ENCODE data around the gene AUTS2.

The AUTS2 gene

DNA sequence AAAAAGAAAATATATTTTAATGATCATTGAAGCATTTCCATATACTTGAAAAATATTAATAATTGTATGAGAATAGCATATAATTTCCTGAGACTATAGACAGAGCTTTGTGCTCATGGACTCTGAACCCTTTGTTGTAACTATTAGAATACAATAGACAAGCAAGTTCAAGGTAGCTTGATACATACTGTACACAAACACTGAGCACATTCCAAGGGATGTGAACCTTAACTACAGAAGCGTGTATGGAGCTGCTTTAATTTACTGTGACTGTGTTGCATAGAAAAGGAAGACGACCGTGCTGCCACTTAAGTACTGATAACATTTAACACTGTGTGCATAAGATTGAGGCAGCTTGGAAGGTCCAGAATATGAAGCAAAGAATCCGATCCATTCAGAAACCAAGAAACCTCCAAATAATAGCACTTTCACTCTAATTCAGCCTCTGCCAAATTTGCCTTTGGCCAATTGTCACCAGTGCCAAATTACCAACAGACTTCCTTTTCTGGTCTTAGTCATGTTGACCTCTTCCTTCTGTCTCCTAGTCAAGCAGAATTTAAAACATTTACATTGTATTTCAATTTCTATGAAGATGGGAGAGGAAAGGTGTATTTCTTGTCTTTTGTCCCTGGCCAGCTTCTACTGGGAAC is 967.6 kb downstream of the AUTS2 start:
- DNase-seq, result no peak

DNA sequence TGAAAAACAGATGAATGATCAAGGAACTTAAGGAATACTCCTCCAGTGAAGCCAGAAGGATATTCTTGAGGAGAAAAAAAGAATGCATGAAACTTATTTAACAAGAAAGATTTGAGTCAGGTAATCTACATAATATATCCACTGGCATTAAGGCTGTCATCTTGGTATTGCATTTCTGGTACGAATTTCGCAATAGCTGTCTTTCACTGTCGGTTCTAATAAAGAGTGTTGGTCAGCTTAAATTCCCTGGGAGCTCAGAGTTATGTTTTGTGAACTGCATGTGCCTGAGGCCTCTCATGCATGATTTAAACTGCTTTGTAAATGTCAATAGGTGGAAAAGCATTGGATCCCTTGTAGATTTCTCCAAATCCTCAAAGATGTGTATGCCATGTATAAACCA is 968.4 kb downstream of the AUTS2 start:
- no peak for DNase-seq

DNA sequence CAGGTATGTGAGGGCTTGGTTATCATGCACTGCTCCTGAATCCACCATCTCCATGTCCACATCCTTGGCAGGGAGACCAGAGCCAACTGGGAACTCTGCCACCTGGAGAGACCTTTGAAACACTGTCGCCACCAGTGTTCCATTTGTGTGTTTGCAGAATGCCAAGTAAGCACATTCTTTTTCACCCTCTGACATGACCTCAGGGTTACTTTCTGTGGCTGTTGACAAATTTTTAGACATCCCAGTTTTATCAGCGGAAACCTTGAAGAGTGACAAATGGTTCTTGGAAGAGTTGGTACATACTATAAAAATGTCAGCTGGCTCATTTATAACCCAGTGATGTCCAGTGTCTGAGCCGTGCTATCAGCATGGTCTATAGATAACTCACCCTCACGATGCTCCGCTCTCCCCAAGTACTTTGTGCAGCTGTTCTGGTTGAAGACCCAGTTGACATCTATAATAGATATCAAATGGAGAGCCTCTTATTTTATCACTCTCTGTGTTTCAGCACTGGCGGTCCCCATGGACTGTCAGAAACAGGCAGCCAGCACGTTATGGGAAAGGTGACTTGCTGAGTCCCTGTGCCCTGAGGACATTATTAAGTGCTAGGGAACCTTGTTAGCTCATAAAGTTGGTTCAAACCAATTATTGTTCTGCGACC is 970.5 kb downstream of the AUTS2 start:
- DNase-seq, result no peak

DNA sequence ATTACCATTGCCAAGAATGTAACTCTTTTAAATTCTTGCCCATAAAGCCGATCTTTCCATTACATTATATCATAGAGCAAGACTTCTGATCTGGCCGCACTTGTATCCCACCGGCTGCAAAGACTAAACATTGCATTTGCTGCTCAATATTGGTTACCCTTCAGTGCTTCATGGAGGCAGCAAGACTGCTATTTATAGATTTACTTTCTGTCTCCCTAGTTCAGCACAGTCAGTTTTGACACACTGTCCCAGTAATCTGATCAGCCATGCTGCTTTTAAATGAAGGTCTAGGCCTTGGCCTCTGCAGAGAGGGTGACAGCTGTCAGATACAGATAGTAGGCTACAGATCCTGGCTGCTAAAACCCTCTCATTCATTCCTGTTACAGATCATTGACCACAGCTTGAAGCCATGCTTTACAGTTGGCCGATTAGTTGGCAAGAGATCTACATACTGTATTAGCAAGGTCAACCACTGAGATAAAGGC is 971.1 kb downstream of the AUTS2 start:
- no peak for DNase-seq

DNA sequence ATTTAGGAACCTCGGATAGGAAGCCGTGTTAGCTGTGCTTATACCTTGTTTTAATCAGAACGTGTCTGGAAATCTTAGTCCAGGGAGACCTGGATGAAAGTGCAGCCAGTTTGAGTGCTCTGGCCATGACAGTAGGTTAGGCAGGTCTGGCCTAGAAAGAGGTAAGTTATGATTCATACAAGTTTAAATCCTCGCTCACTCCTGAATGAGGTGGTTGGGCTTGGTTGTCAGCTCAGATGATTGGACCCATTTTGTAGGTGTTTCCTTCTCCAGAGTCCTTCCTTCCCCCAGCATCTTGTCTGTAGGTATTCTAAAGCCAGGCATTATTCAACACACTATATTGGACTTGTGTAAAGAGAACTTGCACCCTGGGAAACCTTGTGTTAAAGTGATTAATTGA is 971.8 kb downstream of the AUTS2 start:
- no peak for DNase-seq

DNA sequence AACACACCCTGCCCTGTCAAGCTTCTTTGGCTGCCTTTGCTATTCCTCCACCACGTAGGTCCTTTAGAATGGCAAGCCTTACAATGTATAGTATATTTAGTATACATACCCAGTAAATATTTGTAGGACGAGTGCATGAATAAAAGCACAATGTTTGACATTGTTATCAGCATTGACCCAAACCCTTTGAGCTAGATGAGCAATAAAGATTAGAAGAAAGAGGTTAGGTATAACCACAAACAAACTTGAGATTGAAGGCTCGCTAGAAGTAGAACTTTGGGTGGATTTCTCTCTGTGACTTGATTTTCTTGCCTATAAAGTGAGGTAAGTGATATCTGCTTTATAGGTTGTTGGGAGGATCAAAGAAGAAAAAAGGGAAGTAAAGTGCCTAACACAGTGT is 972.7 kb downstream of the AUTS2 start:
- DNase-seq, result no peak

DNA sequence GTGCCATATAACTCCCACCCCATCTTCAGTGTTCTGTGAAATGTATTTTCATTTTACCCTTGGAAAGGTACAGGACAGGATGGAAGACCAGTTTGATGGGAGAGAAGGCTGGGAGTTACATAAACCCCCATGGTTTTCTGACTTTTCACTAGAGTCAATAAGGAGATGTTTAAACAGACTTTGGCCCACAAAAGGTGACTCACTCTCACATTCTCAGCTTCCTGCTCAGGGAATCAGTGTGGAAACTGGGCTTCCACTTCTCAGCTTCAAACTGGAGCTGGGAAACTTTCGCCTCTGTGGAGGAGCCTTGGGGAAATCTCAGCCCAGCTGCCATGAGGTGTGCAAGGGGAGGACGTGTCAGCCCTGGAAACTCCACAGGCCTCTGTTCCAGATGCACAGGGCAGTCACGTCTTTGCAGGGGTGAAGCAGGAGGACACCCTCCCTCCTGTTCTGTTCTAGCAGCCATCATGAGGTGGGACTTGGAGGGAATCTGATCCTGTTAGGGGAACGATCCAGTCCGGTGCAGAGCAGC is 973.2 kb downstream of the AUTS2 start:
- DNase-seq, result no peak

DNA sequence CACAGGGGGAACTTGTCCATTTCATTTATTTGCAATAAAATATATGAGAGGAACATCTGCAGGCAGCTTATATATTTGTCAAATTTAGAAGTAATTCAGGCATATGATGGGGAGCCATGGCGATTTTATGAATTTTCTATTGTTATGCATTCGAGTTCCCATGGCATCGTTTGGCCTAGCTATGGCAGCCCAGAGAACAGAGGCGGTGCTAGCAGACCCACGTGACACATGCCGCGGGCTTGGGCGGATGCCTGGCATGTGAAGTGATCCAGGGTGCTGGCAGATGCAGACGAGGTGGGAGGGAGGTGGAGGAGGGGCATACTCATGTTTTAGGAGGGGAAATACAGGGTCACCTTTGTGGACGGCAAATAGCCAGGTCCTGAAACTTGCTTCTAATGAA is 973.7 kb downstream of the AUTS2 start:
- DNase-seq, result no peak

DNA sequence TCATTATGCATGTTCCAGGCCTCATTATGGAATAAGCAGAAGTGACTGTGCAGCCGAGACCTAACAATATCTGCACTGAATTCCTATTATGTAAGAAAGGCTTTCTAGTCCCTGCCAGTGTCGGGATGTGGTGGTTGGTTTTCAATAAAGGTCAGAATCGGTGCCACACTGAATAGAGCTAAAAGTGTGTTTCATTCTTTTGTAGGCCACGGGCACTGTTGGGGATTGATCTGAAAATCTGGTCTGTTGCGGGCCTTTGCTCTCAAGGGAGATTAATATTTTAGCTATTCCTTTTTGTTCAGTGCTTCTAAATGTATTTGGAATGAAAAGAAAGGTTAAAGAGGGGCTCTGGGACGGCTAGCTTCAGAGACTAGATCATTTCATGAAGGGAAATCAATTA is 974.3 kb downstream of the AUTS2 start:
- no peak for DNase-seq

DNA sequence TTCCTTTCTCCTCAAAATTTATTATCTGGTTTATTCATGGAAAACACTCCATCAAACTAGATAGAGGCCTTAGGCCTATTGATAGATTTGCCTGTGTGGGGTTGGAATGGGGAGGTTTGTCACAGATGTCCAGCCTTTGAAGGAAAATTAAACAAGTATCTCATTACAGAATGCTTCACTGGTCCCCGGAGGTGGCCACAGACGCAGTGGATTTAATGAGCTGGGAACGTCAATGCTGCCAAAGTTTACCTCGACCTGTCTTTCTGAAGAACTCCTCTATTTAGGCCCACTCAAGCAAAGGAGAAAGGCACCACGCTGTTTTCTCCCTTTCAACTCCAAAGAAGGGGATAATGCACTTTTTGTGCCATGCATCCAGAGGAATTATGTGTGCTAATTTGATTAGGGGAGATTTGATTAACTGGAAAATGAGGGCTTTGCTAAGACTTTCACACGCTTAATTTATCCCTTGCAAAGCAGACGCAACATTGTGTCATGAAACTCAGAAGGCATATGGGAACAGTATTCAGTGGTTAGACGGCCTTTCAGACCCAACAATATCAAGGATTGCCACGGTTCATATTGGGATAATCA is 974.9 kb downstream of the AUTS2 start:
- no peak for DNase-seq

DNA sequence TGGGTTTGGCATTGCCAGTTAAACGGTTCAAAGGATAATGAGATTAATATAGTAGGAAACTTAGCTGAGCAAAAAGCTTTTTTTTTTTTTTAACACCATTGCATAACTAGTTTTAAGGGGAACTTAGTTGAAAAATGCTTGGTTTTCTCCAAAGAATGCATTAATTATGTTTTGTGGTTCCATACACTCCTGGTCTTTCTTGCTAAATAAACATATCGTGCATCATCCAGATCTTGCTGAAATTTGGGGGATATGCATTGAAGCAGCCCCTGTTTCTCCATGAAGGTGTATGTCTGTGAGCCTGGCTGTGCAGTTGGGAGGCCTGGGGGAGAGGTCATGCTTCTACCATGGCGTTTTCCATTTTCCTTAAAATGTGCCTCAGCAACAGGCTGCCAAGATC is 975.4 kb downstream of the AUTS2 start:
- DNase-seq, result no peak

DNA sequence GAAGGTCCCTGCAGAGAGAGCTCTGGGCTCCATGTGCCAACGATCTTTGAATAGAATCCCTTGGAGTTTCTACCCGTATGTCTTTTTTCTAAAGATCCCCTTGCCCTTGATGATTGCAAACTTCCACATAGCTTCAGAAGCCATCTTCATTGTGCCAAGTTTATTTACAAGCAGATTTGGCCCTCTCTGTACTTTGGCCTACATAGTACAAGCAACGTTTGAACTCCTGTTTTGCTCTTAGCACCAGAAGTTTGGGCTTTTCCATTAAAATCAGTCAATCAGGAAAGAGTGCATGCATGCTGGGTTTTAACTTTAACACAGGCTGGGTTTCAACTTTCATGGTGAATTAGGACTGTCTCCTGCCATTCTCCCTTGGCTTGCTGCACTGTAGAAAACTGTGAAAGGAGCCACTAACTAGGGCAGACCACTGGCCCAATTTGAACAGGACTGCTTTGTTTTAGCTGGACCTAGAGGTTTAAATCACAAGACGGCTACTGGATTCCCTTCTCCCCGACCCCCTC is 976.1 kb downstream of the AUTS2 start:
- DNase-seq, result no peak

DNA sequence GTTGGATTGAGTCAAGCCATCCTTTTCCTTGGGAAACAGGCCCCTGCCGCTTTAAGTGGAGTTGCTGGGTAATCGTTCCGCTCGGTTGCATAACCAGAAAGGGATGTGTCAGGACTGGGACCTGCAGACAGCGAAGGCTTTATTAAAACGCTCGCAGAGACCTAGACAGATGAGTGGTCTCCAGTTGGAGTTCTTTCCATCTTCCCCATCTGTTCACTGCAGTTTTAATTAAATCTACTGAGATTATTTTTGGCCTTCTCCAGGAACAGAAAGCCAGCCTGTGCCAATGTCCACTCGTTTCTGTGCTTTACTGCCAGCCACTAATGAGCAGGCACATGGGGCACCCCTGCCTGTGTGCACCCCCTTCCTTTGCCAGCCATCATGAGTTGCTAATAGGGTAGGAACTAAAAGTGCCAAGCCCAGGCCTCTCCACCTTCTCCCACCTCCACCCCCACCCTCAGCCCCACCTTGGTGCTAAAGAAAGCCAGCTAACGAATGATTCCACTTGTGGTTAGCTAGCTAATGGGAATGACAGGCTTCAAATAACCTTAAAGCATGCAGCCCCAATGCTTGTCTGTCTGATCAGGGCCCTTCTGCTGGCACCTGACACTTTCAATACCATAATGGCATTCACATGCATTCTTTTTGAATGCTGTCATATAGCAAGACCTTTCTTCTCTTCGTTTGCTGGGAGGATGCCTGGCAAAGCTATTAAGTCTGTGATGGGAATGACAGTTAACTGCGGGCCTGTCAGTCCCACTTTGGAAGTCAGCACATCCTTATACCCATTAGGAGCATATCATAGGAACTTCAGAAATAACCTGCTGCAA is 976.9 kb downstream of the AUTS2 start:
- DNase-seq, result no peak

DNA sequence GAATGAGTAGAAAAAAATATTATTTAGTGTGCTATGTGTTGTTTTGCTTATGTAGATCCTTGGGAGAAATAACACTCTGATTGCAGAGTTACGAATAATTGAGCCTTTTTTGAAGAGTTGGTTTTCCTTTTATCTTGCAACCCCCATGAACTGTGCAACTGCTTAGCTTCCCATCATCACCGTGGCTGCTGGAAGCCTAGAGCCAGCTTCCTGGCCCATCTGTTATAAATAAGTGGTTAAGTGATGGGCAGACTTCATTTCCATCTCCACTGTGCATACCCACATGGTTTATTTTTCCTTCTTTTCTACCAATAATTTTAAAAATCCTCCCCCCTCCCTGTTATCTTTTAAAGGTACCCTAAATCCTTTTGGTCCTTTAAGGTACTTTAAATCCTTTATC is 978.8 kb downstream of the AUTS2 start:
- DNase-seq, result no peak

DNA sequence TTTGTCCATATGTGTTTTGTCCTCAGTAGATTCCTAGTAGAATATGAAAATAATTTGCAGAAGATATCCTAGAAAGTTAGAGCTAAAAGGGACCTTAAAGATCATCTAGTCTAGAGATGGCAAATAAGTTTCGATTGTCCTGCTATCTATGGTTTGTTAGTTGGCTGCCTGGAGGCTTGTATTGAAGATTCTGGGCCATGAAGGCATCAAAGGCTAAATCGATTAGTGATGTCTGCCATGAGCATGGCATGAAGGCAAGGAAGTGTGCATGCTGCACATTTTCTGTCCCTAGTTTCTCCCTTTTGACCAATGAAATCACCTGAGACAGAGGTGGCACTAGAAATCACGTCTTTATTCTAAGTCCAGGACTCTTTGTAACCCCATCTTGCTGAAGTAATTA is 979.9 kb downstream of the AUTS2 start:
- no peak for DNase-seq

DNA sequence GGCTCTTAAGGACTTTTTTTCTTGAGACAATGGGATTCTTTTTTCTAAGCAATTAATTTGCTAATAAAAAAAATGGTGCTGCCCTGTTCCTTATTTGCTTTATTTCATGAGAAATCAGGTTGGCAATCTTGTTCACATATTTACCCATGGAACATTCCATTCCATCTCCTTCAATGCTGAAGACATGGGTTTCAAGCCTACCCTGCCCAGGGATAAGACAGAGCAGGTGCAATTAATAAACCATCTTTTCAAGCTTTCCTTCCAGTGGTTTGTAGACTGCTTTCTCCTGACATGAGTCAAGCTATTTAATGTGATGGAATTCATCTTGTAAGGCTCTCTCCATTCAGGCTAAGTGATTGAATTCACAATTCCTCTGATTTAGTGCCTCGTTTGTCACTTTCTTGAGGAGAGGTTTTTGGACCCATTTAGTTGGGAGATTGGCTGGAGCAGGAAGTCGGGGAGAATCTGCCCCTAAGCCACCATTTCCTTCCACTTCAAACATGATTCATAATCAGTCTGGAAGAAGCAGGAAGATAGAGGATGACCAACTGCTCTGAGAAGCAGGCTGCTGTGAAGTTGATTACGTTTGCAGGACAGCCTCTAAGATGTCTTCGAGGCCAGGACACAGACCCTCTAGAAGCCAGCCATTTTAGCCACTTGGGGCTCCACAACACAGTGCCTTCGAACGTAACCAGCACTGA is 981.3 kb downstream of the AUTS2 start:
- DNase-seq, result no peak

DNA sequence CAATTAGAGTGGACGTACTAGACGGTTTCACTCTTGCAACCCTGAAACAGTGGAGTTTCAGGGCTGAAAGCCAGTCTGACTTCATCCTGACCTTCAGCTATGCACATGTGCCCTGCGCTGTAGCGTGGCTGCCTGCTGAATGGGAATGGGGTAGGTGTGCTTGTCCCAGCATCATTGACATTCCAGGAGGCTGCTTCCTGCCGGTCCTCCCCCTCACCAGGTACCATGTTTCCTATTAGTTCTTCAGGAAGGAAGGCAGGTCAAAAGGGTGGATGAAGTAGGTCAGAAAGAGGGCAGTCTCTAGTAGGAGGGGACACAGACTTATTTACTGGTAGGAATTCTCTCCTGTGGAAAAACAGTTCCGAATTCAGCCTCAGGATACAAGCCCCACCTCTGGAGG is 981.9 kb downstream of the AUTS2 start:
- no peak for DNase-seq

DNA sequence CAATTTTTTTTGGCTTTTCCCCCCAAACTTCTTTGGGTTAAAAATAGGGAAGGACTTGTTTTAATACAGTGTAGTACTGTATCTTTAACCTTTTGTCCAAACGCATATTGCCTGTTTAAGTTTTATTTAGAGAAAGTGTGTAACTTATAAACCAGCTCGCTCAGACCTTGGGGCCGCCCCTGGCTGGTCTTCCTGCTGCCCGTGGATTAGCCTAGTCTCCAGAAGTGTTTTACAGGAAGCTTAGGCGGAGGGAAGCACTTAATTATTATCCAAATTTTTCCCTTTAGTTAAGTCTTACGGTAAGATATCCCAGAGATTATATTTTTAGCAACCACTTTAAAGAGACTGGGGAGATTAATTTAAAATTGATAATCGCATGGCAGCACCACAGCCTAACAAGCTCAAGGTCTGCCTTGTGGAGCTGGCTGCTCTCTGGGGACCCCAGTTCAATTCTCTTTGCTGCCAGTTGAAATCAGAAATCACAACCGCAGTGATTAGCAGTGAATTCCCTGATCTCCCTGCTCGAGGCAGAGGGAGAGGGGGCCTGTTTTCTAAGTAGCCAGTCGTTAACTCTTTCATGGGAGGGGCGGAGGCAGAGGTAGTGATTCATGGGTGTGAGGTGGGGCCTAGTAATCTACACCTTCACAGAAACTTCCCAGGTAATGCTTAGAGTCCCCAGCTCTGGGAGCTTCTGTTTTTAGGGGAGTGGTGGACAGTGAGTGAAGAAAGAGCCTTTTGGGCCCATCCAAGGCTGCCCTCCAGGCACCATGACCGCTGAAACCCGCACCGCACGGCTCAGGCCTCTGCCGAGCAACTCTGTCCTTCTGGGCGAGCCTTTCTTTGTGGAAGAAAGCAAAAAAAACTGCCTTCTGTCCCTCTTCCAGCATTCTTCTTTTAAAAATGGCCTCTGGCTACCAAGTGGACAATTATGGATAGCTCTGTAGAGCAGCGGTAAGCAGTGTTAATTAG is 984.9 kb downstream of the AUTS2 start:
- peak; percentile 57 for DNase-seq

DNA sequence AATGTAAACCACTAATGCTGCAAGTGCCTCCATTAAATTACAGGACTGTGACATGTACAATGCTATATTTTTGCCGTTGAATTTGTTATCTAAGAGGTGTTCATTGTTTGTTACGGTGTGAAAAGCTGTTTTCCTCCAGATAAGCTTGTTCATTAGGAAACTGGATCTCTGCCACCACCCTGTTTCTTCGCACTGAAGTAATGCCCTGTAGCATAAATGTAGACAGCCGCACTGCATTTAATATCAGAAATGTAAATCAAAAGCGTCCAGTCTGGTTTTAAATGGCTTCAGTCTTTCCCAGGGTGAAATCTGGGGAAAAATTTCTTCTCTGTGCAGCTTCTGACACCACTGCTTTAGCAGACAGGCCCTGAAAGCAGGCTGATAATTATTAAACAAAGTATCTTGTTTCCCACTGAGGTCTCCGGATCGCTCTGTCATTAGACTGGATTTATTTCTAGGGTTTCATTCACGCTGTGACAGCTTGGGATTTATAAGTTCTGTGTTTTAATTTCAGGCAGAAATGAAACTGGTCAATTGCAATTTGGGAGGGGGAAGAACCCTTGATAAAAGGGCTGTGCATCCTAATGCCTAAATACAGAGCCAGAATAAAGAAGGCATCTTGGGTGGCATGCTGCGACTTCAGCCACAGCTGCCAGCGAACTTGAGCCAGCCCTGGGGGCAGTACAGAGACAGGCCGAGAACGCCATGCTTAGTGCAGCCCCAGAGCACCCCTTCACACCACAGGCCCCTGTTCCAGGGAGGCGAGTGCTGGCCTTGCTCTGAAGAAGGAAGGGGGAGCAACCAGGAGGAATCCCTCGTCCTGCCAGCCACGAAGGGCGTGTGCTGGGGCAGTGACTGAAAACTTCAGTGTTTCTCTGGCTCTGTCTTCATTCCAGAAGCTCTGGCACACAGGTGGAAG is 985.9 kb downstream of the AUTS2 start:
- DNase-seq, result peak; percentile 58

DNA sequence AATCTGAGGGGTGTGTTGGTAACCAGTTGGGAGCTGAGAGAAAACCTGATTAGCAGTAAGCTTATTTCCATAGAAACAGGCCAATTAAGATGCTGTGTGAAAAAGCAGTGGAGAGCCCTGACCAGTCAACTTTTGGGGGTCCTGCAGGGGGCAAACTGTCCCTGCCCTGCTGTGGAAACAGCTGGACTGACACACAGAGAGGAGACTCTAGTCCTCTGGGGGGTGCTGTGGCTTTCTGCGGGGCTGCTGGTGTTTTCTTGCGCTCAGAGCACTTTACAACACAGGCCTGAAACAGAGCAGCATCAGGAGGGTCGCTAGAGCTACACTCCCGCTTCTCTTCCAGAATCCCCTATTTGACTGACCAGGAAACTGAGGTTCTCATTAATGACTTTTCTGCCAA is 986.8 kb downstream of the AUTS2 start:
- no peak for DNase-seq
